B cell (primary cell): ENCODE data around the gene STEAP1. TPM values are rescaled to one million over a fixed set of nuclear protein-coding genes. Genes with fewer than 3 reads are reported as not detected.

Experiments used
- ATAC-seq: fragments of 200-7000 bp; cut with Tn5 transposase; one replicate; pipeline ENCODE4 v1.10.0; 2021; ENCODE audit warnings: low read depth, mild to moderate bottlenecking, moderate number of reproducible peaks, moderate library complexity
- CTCF ChIA-PET: fragments of 350-600 bp; sonication (Branson Sonifier 250); formaldehyde crosslinking; loops from one replicate; lab custom pipeline; 2021; ENCODE audit warnings: antibody characterized with exemption, inconsistent platforms; lab: Charles Lee
- POLR2A ChIA-PET: fragments of 350-600 bp; sonication (Branson Sonifier 250); formaldehyde crosslinking; loops from one replicate; lab custom pipeline; 2021; ENCODE audit warnings: antibody characterized with exemption; lab: Charles Lee
- DNase-seq: peaks from one replicate; pipeline ENCODE4 v3.0.0; 2013
- H2AFZ ChIP-seq: 2 replicates; pipeline ENCODE4 v1.6.1; 2012; ENCODE audit warnings: mild to moderate bottlenecking, low read depth, low read length; ENCODE audit not compliant: insufficient read depth, poor library complexity, severe bottlenecking
- H3K27ac ChIP-seq, 2 donors: 1 replicate in 1 of 2; 2 replicates in 1 of 2; pipeline ENCODE4 v1.5.1; 2012 to 2013; ENCODE audit warnings: low read length in 2 of 2, mild to moderate bottlenecking in 2 of 2, moderate library complexity in 1 of 2
- H3K27me3 ChIP-seq, 4 experiments: fragments of 200-600 bp in 1 of 4; sonication (generic) in 1 of 4; replicated peaks in 1 of 4; 1 replicate in 2 of 4; 2 replicates in 2 of 4; pipeline versions ENCODE4 v1.6.1 to v1.7.0; 2013 to 2016; ENCODE audit warnings: low read length in 3 of 4, mild to moderate bottlenecking in 2 of 4, mixed read lengths in 1 of 4, moderate library complexity in 1 of 4; ENCODE audit not compliant: insufficient read depth in 4 of 4, control insufficient read depth in 3 of 4; ENCODE audit errors: control extremely low read depth in 1 of 4
- H3K36me3 ChIP-seq, 2 experiments: replicated peaks in 1 of 2; 1 replicate in 1 of 2; 2 replicates in 1 of 2; pipeline versions ENCODE4 v1.6.1 to v1.7.1; 2013; ENCODE audit warnings: low read length in 1 of 2; ENCODE audit not compliant: insufficient read depth in 2 of 2, control insufficient read depth in 1 of 2; ENCODE audit errors: control extremely low read depth in 1 of 2, extremely low read depth in 1 of 2
- H3K4me1 ChIP-seq, 2 donors: fragments of 200-600 bp in 1 of 2; sonication (generic) in 1 of 2; 1 replicate in 1 of 2; 2 replicates in 1 of 2; pipeline versions ENCODE4 v1.5.1 to v1.6.1; 2013 to 2017; ENCODE audit warnings: low read length in 2 of 2; ENCODE audit not compliant: control insufficient read depth in 2 of 2, insufficient read depth in 2 of 2
- H3K4me2 ChIP-seq: replicated peaks from 2 replicates; pipeline ENCODE3; 2012; ENCODE audit warnings: mild to moderate bottlenecking, low read depth, low read length; ENCODE audit not compliant: poor library complexity, severe bottlenecking
- H3K4me3 ChIP-seq, 5 experiments: fragments of 200-600 bp in 1 of 5; sonication (generic) in 1 of 5; 1 replicate in 3 of 5; 2 replicates in 2 of 5; pipeline versions ENCODE4 v1.5.1 to v1.7.0; 2011 to 2016; ENCODE audit warnings: low read length in 4 of 5, mild to moderate bottlenecking in 4 of 5, low read depth in 2 of 5, control low read depth in 1 of 5, moderate library complexity in 1 of 5; ENCODE audit not compliant: insufficient read depth in 1 of 5; ENCODE audit errors: control extremely low read depth in 1 of 5, extremely low read depth in 1 of 5
- H3K79me2 ChIP-seq: fragments of 200-600 bp; sonication (generic); one replicate; pipeline ENCODE4 v1.6.0; 2016; ENCODE audit warnings: low read length; ENCODE audit not compliant: control insufficient read depth, insufficient read depth
- H3K9ac ChIP-seq: fragments of 200-600 bp; sonication (generic); 2 replicates; pipeline ENCODE4 v1.6.1; 2017; ENCODE audit warnings: mild to moderate bottlenecking, low read length, moderate library complexity
- H3K9me3 ChIP-seq, 3 donors: one replicate each; pipeline versions ENCODE4 v1.6.1 to v1.7.1; 2013; ENCODE audit warnings: low read length in 2 of 3; ENCODE audit not compliant: control insufficient read depth in 2 of 3, insufficient read depth in 1 of 3; ENCODE audit errors: control extremely low read depth in 1 of 3
- H4K20me1 ChIP-seq: 2 replicates; pipeline ENCODE4 v1.6.0; 2012; ENCODE audit warnings: mild to moderate bottlenecking, low read length; ENCODE audit not compliant: insufficient read depth, control insufficient read depth, poor library complexity, severe bottlenecking
- H3K27ac Mint-ChIP-seq: one replicate; pipeline ENCODE4 v1.8.0; 2021; ENCODE audit warnings: mixed read lengths
- H3K27me3 Mint-ChIP-seq: one replicate; pipeline ENCODE4 v1.8.0; 2021; ENCODE audit warnings: mixed read lengths
- H3K4me1 Mint-ChIP-seq: one replicate; pipeline ENCODE4 v1.8.0; 2021; ENCODE audit warnings: mixed read lengths
- H3K4me3 Mint-ChIP-seq: one replicate; pipeline ENCODE4 v1.8.0; 2021; ENCODE audit warnings: mixed read lengths
- H3K9me3 Mint-ChIP-seq: one replicate; pipeline ENCODE4 v1.8.0; 2022; ENCODE audit warnings: mixed read lengths; ENCODE audit not compliant: insufficient read depth
- EZH2 ChIP-seq: IDR thresholded peaks from 2 replicates; pipeline ENCODE4 v1.6.1; 2012; ENCODE audit warnings: borderline replicate concordance, low read depth, mild to moderate bottlenecking, moderate library complexity, low read length; ENCODE audit not compliant: insufficient read depth, poor library complexity, severe bottlenecking
- WGBS: methylation state at CpG from one replicate; pipeline ENCODE4 v1.1.5; 2013; ENCODE audit warnings: missing lambda C conversion rate; ENCODE audit not compliant: insufficient coverage; 5-methylcytosine and 5-hydroxymethylcytosine counted together
- intact Hi-C: fragments of 100-400 bp; cut with micrococcal nuclease; formaldehyde crosslinking; loops from one replicate; pipeline ENCODE4 v1.10.0; 2022
- polyA plus RNA-seq: library from polyadenylated mRNA; depleted of rRNA; stranded (reverse); fragments of >200 nt; gene quantifications from 2 replicates; pipeline ENCODE4 v1.2.3, GENCODE V29; 2012
- total RNA-seq, 2 donors: library from RNA; stranded (reverse); fragments of 120-200 nt in 1 of 2; gene quantifications; 1 replicate in 1 of 2; 2 replicates in 1 of 2; pipeline versions ENCODE4 v1.2.3 to v1.2.4, GENCODE V29; 2013 to 2022
- TF ChIP-seq, protein P1 (sequence below): fragments of 200-600 bp; IDR thresholded peaks from one replicate; pipeline ENCODE4 v1.8.0; 2022; ENCODE audit warnings: antibody characterized with exemption, mild to moderate bottlenecking

STEAP1 gene
- total and polyA plus RNA-seq, 2 donors (not counting 1 experiment from before 2014, with no cell fraction given) = not detected

DNA sequence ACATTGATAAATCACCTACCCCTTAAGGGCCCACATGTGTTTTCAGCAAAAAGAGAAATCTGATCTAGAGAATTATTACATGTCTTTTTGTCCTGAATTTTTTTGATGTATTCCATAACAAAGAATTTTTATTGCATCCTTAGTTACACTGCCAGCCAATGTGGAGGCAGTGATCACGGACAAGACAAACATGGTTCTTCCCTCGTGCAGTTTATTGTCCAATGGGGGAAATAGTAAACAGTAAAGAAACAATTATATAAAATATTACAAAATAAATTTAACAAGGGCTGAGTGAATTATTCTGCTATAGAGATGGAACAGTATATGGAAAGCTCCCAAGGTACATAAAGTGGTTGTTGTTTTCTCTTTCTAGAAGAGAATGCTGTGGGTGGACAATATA is 59.3 kb downstream of the STEAP1 start:
- no peak overlapping the region for H3K4me3 Mint-ChIP-seq
- H3K4me1 Mint-ChIP-seq = peaks cover 7% of the 10 kb centered on the region
- H3K4me2 ChIP-seq = no peak overlapping the region
- H3K27me3 ChIP-seq = peaks cover 0 to 25% (median 21%) of the 10 kb centered on the region in 4 experiments
- no peaks in the 10 kb centered on the region for H3K9me3 Mint-ChIP-seq
- H2AFZ ChIP-seq = no peak overlapping the region
- ATAC-seq (no peak), DNase-seq (no peak)
- no peak overlapping the region for H3K27ac Mint-ChIP-seq
- intact Hi-C loops = no loop called here
- TF ChIP-seq EZH2 = no peak
- TF ChIP-seq, protein P1, sequence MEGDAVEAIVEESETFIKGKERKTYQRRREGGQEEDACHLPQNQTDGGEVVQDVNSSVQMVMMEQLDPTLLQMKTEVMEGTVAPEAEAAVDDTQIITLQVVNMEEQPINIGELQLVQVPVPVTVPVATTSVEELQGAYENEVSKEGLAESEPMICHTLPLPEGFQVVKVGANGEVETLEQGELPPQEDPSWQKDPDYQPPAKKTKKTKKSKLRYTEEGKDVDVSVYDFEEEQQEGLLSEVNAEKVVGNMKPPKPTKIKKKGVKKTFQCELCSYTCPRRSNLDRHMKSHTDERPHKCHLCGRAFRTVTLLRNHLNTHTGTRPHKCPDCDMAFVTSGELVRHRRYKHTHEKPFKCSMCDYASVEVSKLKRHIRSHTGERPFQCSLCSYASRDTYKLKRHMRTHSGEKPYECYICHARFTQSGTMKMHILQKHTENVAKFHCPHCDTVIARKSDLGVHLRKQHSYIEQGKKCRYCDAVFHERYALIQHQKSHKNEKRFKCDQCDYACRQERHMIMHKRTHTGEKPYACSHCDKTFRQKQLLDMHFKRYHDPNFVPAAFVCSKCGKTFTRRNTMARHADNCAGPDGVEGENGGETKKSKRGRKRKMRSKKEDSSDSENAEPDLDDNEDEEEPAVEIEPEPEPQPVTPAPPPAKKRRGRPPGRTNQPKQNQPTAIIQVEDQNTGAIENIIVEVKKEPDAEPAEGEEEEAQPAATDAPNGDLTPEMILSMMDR = no peak
- no peaks in the 10 kb centered on the region for H3K79me2 ChIP-seq
- ChIA-PET CTCF (no interaction called here), POLR2A (no interaction called here)
- no peaks in the 10 kb centered on the region for H4K20me1 ChIP-seq
- peaks cover 24% of the 10 kb centered on the region for H3K27me3 Mint-ChIP-seq
- WGBS = no CpG with 5 or more reads among the region's 2 CpGs
- no peak overlapping the region for H3K4me3 ChIP-seq
- no peak overlapping the region for H3K9ac ChIP-seq
- no peaks in the 10 kb centered on the region for H3K36me3 ChIP-seq
- no peaks in the 10 kb centered on the region for H3K9me3 ChIP-seq
- H3K4me1 ChIP-seq = peaks cover 7 to 14% of the 10 kb centered on the region in 2 donors
- H3K27ac ChIP-seq = no peak overlapping the region

Other genes starting within 250 kb of the STEAP1 start
- gene STEAP2, start 57.3 kb downstream of the STEAP1 start, total RNA-seq = not detected in 2 replicates
- not detected in 2 replicates for gene STEAP2, start 57.3 kb downstream of the STEAP1 start, polyA plus RNA-seq
- gene CFAP69, start 90.7 kb downstream of the STEAP1 start, total RNA-seq = 0.15 and 0.29 TPM in 2 replicates
- 0.10 TPM in 1 of 2 replicates, not detected in the other for gene CFAP69, start 90.7 kb downstream of the STEAP1 start, polyA plus RNA-seq
- not detected in 2 replicates for gene FAM237B, start 166.8 kb downstream of the STEAP1 start, total RNA-seq
- not detected in 2 replicates for gene FAM237B, start 166.8 kb downstream of the STEAP1 start, polyA plus RNA-seq
- gene GTPBP10, start 192.2 kb downstream of the STEAP1 start, total RNA-seq = 36.2 and 39.5 TPM in 2 replicates
- 14.2 and 17.7 TPM in 2 replicates for gene GTPBP10, start 192.2 kb downstream of the STEAP1 start, polyA plus RNA-seq
- gene CLDN12, start 249.0 kb downstream of the STEAP1 start, total RNA-seq = 14.1 and 17.3 TPM in 2 replicates
- gene CLDN12, start 249.0 kb downstream of the STEAP1 start, polyA plus RNA-seq = 1.2 and 2.4 TPM in 2 replicates